Ascending aorta (tissue), 2 donors: ENCODE results near the gene AKR1B1. TPM values are rescaled to one million over a fixed set of nuclear protein-coding genes. Genes with fewer than 3 reads are reported as not detected.

Experiments
- DNase-seq, 2 donors: peaks; one replicate each; pipeline ENCODE4 v3.0.0-alpha.2; 2019; ENCODE audit warnings: low spot score in 2 of 2
- H3K27ac ChIP-seq, 2 donors: fragments of 200-600 bp; sonication (generic); one replicate each; pipeline ENCODE4 v1.5.1; 2016 to 2017; ENCODE audit warnings: mild to moderate bottlenecking in 1 of 2
- H3K27me3 ChIP-seq: fragments of 200-600 bp; sonication (generic); one replicate; pipeline ENCODE4 v1.5.1; 2017
- H3K36me3 ChIP-seq, 2 donors: fragments of 200-600 bp; sonication (generic); one replicate each; pipeline ENCODE4 v1.5.1; 2016
- H3K4me1 ChIP-seq, 2 donors: fragments of 200-600 bp; sonication (generic); one replicate each; pipeline ENCODE4 v1.5.1; 2016 to 2017; ENCODE audit warnings: mild to moderate bottlenecking in 1 of 2
- H3K4me3 ChIP-seq, 2 donors: fragments of 200-600 bp; sonication (generic); one replicate each; pipeline ENCODE4 v1.5.1; 2016 to 2017; ENCODE audit warnings: mild to moderate bottlenecking in 1 of 2
- H3K9me3 ChIP-seq, 2 donors: fragments of 200-600 bp; sonication (generic); one replicate each; pipeline ENCODE4 v1.5.1; 2016
- CTCF ChIP-seq, 3 experiments: fragments of 200-600 bp in 2 of 3; fragments of 450-650 bp in 1 of 3; sonication (generic) in 2 of 3; IDR thresholded peaks; one replicate each; pipeline ENCODE4 v1.5.1; 2016 to 2019; ENCODE audit warnings: antibody characterized with exemption in 3 of 3, mild to moderate bottlenecking in 1 of 3, moderate library complexity in 1 of 3
- intact Hi-C: fragments of 100-400 bp; cut with DNase I; formaldehyde crosslinking; loops from one replicate; pipeline ENCODE4 v1.15.1; 2023
- total RNA-seq: library from RNA; depleted of rRNA; stranded (reverse); fragments of >200 nt; gene quantifications from one replicate; pipeline ENCODE4 v1.1.0, GENCODE V29; 2016

The AKR1B1 gene
- total RNA-seq, 1 donor from 2014 or later = 78.7 TPM

- Histone ChIP-seq H3K4me1 (no peaks in the 10 kb centered on the region), H3K27me3 (no peaks in the 10 kb centered on the region), H3K9me3 (peaks cover 5 to 14% of the 10 kb centered on the region in 2 donors), H3K36me3 (no peaks in the 10 kb centered on the region), H3K27ac (no peak overlapping the region), H3K4me3 (no peak overlapping the region)
- TF ChIP-seq CTCF (IDR thresholded peaks at IDR 0.05) = no peak
- intact Hi-C loops = no loop called here
- DNase-seq = no peak
Observed at GRCh38 chr7:134468475-134468874, 9.6 kb upstream of the AKR1B1 start.

- Histone ChIP-seq H3K9me3 (peaks cover 5 to 14% of the 10 kb centered on the region in 2 donors), H3K4me3 (no peak overlapping the region), H3K4me1 (no peaks in the 10 kb centered on the region), H3K27me3 (no peaks in the 10 kb centered on the region), H3K36me3 (no peaks in the 10 kb centered on the region), H3K27ac (no peak overlapping the region)
- TF ChIP-seq CTCF (IDR thresholded peaks at IDR 0.05) = no peak
- intact Hi-C loops = no loop called here
- DNase-seq = no peak
Observed at GRCh38 chr7:134468054-134468453, 9.2 kb upstream of the AKR1B1 start.

- no peak for DNase-seq
- no peaks in the 10 kb centered on the region for H3K36me3 ChIP-seq
- no peak for TF ChIP-seq CTCF (IDR thresholded peaks at IDR 0.05)
- H3K4me1 ChIP-seq = no peaks in the 10 kb centered on the region
- peaks cover 5 to 14% of the 10 kb centered on the region in 2 donors for H3K9me3 ChIP-seq
- H3K4me3 ChIP-seq = no peak overlapping the region
- H3K27me3 ChIP-seq = no peaks in the 10 kb centered on the region
- H3K27ac ChIP-seq = no peak overlapping the region
- intact Hi-C loops = no loop called here
Observed at GRCh38 chr7:134465491-134465890, 6.6 kb upstream of the AKR1B1 start.

GRCh38 chr7:134464496-134464895 lies 5.6 kb upstream of the AKR1B1 start:
- Histone ChIP-seq H3K4me3 (no peak overlapping the region), H3K4me1 (peaks cover 0 to 2% of the 10 kb centered on the region in 2 donors), H3K27ac (no peak overlapping the region), H3K27me3 (no peaks in the 10 kb centered on the region), H3K9me3 (peaks cover 5 to 14% of the 10 kb centered on the region in 2 donors), H3K36me3 (no peaks in the 10 kb centered on the region)
- intact Hi-C loops = no loop called here
- no peak for DNase-seq
- TF ChIP-seq CTCF (IDR thresholded peaks at IDR 0.05) = no peak

GRCh38 chr7:134463751-134464150 lies 4.9 kb upstream of the AKR1B1 start:
- intact Hi-C loops = no loop called here
- Histone ChIP-seq H3K27me3 (no peaks in the 10 kb centered on the region), H3K36me3 (no peaks in the 10 kb centered on the region), H3K9me3 (peaks cover 5 to 14% of the 10 kb centered on the region in 2 donors), H3K4me1 (peaks cover 0 to 4% of the 10 kb centered on the region in 2 donors), H3K27ac (no peak overlapping the region), H3K4me3 (no peak overlapping the region)
- TF ChIP-seq CTCF (IDR thresholded peaks at IDR 0.05) = no peak
- no peak for DNase-seq

- intact Hi-C loops = no loop called here
Observed at GRCh38 chr7:134462337-134462925, 3.5 kb upstream of the AKR1B1 start.

More at GRCh38 chr7:134462337-134462925, 3.5 kb upstream of the AKR1B1 start:
- Histone ChIP-seq H3K27ac (no peak overlapping the region), H3K27me3 (no peaks in the 10 kb centered on the region), H3K36me3 (no peaks in the 10 kb centered on the region), H3K4me1 (peaks cover 2 to 11% of the 10 kb centered on the region in 2 donors), H3K9me3 (peaks cover 5 to 14% of the 10 kb centered on the region in 2 donors), H3K4me3 (no peak overlapping the region)
- no peak for DNase-seq
- TF ChIP-seq CTCF (IDR thresholded peaks at IDR 0.05) = no peak
